GM12891 (cell line): Measurements from ENCODE around the gene NRXN3.

Experiments used
- PAX5 ChIP-seq: IDR thresholded peaks from 2 replicates; pipeline ENCODE4 v1.6.1; 2011; ENCODE audit warnings: low read length, moderate library complexity, mild to moderate bottlenecking; ENCODE audit not compliant: insufficient read depth, severe bottlenecking
- POLR2A ChIP-seq: IDR thresholded peaks from 2 replicates; pipeline ENCODE4 v1.6.1; 2011; ENCODE audit warnings: low read depth, low read length, control low read depth
- POLR2AphosphoS5 ChIP-seq: IDR thresholded peaks from 2 replicates; pipeline ENCODE4 v1.6.1; 2011; ENCODE audit warnings: low read depth, low read length, control low read depth
- POU2F2 ChIP-seq: IDR thresholded peaks from 2 replicates; pipeline ENCODE4 v1.6.1; 2011; ENCODE audit warnings: low read depth, mild to moderate bottlenecking, control low read depth, low read length, moderate library complexity
- SPI1 ChIP-seq: IDR thresholded peaks from 2 replicates; pipeline ENCODE4 v1.6.1; 2011; ENCODE audit warnings: low read depth, low read length, control low read depth
- TAF1 ChIP-seq: IDR thresholded peaks from 2 replicates; pipeline ENCODE4 v1.6.1; 2011; ENCODE audit warnings: low read depth, low read length, control low read depth

GRCh38 chr14:79193689-79194477, 1023.7 kb downstream of the NRXN3 start:
- no peak for TF ChIP-seq POLR2A
- no peak for TF ChIP-seq POLR2AphosphoS5
- no peak for TF ChIP-seq POU2F2
- TF ChIP-seq TAF1: no peak
- TF ChIP-seq SPI1: no peak
- TF ChIP-seq PAX5: no peak
